ENCODE measurements around the gene DBF4.
"Not testable (repeated sequence)": the region's sequence is repeated elsewhere in the genome, so short reads cannot be mapped to it uniquely, and the experiment has no call there.

DBF4 gene

DNA sequence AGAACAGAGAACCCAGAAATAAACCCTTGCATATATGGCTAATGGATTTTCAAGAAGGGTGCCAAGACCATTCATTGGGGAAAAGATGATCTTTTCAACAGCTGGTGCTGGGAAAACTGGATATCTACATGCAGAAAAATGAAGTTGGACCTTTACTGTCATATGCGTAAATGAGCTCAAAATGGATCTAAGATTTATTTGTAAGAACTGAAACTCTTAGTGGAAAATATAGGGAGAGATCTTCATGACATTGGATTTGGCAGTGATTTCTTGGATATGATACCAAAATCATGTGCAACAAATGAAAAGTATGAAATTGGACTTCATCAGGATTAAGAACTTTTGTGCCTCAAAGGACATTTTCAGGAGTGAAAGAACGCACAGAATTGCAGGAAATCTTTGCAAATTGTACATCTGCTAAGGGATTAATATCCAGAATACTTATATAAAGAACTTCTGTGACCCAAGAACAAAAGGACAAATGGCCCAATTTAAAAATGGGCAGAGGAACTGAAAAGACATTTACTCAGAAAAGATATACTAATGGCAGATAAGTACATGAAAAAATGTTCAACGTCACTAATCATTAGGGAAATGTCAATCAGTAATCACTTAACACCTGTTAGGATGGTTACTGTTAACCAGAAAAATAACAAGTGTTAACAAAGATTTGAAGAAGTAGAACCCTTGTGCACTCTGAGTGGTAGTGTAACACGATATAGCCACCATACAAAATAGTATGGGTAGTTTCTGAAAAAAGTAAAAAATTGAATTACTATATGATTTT, 6.1 kb downstream of the DBF4 start:
- DNase-seq (ENCODE audit: low read depth in 2 of 2): no peak

DNA sequence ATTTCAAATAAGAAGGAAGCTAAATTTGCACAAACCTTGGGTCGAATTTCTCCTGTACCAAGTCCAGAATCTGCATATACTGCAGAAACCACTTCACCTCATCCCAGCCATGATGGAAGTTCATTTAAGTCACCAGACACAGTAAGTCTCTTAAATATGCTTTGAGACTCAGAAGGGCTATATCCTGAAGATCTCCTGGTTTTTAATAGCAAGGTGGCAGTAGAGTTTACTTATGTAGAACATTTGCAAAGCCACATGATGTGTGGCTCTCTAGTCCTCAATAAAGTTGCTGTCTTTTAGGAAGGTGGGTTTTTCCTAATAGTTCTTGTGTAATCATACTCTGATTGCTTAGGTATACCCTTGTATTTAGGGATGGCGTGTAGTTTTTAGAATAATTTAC, 8.7 kb downstream of the DBF4 start:
- DNase-seq (ENCODE audit: low read depth in 2 of 2): no peak

DNA sequence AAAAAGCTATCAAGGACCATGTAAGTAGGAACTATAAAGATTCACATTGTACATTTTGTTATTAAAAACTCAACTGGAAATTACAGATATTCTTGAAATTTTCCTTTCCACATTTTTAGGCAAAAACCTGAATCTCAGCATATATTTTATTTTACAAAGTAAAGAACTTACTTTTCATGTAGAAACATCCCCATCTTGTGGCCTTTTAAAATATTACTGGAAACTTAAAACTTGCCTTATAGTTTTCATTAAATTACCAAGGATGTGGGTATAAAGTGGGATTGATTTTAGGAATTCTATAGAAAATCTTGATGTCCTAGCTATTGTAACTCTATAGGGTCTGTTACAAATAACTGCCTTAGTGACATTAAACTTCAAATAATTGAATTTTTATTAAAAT, 10.6 kb downstream of the DBF4 start:
- DNase-seq (ENCODE audit: low read depth in 2 of 2): no peak

DNA sequence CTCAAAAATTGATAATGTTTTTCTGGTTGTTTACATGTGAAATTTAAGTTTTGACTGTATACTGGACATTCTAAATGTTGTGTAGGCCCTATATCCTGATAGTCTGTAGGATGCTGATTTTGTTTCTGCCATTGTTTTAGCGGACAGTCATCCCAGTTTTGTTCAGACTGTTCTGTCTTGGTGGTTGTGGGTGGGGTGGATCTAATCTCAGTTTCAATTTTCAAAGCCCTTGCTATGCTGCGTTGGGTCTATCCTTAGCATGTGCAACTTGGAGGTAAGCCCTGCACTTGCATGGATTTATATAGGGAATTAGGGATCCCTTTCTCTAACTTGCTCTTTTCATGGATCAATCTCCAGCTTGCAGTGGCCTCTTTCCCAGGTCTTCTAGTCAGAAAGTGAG, 19.1 kb downstream of the DBF4 start:
- DNase-seq (ENCODE audit: low read depth in 2 of 2): no peak

DNA sequence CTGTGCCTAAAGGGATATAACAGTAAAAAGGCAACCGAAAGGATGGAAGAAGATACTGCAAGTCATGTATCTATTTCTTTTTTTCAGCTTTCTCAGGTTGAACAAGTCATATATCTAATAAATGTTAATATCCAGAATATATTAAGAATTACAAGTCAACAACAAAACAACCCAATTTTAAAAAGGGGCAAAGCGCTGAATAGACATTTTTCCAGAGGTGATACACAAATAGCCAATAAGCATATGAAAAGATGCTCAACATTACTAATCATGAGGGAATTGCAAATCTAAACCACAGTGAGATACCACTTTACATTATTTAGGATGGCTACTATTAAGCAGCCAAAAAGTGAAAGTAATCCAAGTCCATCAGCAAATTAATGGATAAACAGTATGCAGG, 23.0 kb downstream of the DBF4 start:
- no peak for DNase-seq (ENCODE audit: low read depth in 2 of 2)

DNA sequence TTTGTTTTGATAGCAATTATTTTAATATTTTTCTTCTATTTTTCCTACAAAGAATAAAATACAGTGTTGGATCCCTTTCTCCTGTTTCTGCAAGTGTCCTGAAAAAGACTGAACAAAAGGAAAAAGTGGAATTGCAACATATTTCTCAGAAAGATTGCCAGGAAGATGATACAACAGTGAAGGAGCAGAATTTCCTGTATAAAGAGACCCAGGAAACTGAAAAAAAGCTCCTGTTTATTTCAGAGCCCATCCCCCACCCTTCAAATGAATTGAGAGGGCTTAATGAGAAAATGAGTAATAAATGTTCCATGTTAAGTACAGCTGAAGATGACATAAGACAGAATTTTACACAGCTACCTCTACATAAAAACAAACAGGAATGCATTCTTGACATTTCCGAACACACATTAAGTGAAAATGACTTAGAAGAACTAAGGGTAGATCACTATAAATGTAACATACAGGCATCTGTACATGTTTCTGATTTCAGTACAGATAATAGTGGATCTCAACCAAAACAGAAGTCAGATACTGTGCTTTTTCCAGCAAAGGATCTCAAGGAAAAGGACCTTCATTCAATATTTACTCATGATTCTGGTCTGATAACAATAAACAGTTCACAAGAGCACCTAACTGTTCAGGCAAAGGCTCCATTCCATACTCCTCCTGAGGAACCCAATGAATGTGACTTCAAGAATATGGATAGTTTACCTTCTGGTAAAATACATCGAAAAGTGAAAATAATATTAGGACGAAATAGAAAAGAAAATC, 31.0 kb downstream of the DBF4 start:
- DNase-seq (ENCODE audit: low read depth in 2 of 2): not testable (repeated sequence)

DNA sequence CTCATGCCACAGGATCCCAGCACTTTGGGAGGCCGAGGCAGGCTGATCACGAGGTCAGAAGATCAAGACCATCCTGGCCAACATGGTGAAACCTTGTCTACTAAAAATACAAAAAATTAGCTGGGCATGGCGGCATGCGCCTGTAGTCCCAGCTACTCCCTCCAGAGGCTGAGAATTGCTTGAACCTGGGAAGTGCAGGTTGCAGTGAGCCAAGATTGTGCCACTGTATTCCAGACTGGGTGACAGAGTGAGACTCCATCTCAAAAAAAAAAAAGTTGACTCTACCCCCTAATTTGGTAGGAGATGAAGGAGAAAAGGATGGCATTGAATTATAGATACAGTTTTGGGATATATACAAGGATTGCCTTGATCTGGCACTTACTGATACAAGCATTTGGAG, 32.5 kb downstream of the DBF4 start:
- not testable (repeated sequence) for DNase-seq (ENCODE audit: low read depth in 2 of 2)

DNA sequence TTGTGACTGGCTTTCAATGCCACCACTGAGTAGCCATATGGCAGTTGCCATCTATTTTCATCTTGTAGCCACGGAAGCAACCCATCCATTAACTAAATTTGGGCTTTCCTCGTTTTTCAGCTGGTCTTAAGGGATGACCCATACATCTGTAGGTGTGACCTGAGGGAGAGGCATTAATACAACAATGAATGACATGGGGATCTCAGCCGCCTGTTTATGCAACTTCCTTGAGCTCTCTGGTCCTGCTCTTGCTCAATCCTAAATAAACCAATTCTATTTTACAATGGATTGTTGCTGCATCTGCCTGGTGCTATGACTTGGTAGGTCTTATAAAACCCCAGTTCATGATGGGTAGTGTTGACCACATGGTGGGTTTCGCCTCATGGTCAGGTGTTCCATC, 35.8 kb downstream of the DBF4 start:
- DNase-seq (ENCODE audit: low read depth in 2 of 2): no peak

DNA sequence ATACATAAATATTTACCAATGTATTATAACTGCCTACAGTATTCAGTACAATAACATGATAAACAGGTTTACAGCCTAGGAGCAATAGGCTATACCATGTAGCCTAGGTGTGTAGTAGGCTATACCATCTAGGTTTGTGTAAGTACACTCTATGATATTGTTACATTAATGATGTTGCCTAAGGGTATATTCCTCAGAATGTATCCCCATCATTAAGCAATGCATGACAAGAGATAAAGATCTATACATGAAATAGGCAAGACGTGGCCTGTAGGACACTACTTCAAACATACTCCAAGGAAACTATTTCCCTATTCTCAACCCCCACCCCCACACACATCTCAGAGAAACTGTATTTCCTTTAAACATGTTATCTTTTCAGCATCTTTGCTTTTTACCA, 42.4 kb downstream of the DBF4 start:
- DNase-seq (ENCODE audit: low read depth in 2 of 2): no peak

DNA sequence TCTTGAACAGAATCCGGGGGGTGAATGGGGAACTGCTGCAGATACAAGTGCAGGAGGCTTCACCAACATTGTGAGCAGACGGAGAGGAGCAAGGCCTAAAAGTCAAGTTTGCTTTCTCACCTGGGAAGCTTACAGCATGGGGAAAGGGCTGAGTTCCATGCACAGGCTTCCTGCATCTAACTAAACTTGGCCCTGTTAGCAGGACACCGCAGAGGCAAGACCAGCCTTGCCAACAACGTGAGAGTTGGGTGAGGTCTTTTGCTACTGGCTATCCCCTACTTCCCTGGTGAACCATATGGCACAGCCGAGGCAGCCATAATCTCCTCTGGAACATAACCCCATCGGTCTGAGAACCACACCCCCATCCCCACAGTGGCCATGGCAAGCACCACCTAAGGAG, 43.6 kb downstream of the DBF4 start:
- no peak for DNase-seq (ENCODE audit: low read depth in 2 of 2)

DNA sequence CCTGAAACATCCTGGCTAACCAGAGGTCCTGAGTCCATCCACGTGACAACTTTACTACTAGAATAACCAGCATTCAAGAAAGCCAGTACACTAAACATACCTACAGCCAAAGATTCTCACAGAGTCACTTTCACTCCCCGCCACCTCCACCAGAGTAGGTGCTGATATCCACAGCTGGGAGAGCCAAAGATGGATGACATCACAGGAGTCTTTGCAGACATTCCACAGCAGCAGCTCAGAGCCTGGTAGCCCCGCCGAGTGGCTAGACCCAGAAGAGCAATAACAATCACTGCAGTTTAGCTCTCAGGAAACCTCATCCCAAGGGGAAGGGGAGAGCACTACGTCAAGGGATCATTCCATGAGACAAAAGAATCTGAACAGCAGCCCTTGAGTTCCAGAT, 44.3 kb downstream of the DBF4 start:
- no peak for DNase-seq (ENCODE audit: low read depth in 2 of 2)

DNA sequence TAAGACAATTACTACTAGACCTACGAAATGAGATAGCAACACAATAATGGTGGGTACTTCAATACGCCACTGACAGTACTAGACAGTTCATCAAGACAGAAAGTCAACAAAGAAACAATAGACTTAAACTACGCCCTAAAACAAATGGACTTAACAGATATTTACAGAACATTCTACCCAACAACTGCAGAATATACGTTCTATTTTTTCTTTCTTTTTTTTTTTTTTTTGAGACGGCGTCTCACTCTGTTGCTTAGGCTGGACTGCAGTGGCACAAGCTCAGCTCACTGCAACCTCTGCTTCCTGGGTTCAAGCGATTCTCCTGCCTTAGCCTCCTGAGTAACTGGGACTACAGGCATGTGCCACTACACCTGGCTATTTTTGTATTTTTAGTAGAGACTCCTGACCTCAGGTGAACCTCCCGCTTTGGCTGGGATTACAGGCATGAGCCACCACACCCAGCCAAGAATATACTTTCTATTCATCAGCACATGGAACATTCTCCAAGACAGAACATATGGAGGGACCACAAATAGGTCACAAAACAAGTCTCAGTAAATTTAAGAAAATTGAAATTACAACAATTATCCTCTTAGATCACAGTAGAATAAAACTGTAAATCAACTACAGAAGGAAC, 46.6 kb downstream of the DBF4 start:
- not testable (repeated sequence) for DNase-seq (ENCODE audit: low read depth in 2 of 2)

DNA sequence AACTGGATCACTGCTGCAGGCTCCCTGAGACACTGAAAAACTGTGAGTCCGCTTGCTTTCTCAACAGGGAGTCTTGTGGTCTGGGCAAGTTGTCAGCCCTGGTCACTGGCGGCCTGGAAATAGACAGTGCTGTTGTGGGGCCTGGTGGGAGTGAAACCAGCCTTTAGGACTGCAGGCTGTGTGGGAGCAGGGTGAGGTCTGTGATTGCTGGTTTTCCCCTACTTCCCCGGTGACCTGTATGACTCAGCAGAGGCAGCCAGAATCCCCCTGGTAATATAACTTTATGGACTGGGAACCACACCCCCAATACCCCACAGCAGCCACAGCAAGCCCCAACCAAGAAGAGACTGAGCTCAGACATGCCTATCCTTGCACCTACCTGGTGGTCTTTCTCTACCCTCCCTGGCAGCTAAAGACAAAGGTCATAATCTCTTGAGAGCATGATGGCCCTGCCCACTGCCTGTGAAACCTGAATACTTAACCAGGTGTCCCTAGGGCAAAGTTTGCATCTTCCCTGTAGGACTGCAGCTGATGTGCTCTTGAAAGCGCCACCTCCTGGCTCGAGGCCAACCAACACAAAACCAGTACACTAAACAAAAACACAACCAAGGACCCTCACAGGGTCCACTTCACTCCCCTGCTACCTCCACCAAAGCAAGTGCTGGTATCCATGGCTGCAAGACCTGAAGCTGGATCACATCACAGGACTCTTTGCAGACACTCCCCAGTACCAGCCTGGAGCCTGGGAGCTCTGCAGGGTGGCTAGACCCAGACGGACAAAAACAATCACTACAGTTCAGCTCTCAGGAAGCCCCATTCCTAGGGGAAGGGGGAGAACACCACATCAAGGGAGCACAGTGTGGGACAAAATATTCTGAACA, 50.5 kb downstream of the DBF4 start:
- no peak for DNase-seq (ENCODE audit: low read depth in 2 of 2)

DNA sequence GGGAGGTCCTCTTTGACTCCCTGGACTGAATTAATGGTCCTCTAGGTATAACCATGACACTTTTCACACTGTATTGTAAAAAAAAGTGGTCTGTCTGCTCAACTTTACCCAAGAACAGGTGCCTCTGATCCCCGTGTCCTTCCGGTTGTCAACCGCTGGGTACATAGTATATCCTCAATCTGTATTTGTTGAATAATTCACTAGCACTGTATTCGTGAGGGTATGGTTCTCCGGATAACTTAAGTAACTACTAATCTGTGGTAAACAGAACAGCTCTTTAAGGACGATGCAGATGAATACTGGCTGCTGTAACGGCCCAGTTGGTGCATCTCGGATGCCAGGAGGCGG, 57.3 kb downstream of the DBF4 start:
- no peak for DNase-seq (ENCODE audit: low read depth in 2 of 2)

DNA sequence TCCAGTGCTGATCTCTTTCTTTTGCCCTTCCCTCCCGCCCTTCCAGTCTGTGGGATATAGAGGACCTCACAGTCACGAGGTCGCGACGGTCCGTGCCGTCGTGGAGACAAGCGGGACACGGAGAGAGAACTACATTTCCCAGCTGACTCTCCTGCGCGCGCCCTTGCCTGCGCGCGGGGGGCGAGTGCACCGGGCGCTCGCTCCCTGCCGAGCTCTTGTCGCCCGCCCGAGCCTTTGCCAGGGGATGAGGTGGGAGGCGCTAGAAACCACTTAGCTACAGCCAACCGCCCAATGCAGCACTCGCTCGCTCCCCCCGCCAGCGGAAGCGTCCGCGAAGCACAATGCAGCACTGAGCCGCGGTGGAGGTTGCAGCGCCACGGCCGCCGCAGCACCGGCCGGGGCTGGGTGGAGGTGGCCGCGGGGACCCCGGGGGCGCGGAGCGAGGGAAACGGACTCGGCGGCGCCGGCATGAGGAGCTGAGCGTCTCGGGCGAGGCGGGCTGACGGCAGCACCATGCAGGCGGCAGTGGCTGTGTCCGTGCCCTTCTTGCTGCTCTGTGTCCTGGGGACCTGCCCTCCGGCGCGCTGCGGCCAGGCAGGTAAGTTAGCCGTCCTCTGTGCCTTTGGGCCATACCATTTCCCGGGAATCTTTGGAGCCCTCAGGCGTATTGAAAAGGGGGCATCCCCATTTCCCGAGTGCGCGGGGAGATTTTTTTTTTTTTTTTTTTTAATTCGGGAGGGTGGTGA, 57.8 kb downstream of the DBF4 start, which contains the start of gene ADAM22:
TSS of gene ADAM22 (plus strand) at position 299 of the 746 bp plus-strand sequence. CDS start at position 514, 215 bp downstream.
- peak; percentile 62 to 69 for DNase-seq (ENCODE audit: low read depth in 2 of 2)

DNA sequence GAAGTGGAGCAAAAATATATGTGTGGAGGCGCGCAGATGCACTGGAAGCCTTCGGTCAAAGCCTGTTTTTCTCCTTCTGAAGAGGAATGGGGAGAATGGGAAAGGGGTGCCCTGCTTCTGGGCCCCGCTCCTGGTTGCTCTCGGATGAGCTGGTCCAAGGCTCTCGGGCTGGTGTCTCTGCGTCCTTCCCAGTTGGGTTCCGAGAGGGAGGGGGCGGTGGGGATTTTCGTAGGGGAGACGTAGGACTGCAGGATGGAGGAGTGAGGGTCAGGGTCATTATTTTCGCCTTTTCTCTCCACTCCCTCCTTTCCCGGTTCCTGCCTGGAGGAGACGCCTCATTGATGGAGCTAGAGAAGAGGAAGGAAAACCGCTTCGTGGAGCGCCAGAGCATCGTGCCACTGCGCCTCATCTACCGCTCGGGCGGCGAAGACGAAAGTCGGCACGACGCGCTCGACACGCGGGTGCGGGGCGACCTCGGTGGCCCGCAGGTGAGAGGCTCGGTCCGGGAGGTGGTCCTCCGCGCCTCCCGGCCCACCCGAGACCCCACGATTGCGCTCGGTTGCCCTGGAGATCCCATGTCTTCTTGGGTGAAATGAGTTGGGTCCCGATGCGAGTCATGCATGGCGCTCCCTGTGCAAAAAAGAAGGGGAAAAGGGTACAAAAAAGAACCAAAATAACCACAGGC, 58.5 kb downstream of the DBF4 start:
- DNase-seq (ENCODE audit: low read depth in 2 of 2): peak in 1 of 2 donors; percentile 5

DNA sequence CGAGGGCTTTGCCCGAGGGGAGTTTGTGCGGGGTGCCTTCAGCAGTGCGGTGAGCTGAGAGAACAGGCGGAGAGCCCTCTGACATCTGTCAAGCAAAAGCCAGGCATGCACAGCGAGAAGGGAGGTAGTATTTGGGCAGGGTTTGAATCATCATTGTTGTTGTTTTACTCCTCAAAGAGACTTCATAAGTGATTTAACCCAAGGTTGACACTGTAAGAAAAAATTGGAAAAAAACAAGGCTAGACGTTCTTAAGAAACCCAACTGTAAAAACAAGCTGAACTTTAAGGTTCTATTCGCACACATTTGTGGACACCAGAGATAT, 59.1 kb downstream of the DBF4 start:
- DNase-seq (ENCODE audit: low read depth in 2 of 2): no peak

DNA sequence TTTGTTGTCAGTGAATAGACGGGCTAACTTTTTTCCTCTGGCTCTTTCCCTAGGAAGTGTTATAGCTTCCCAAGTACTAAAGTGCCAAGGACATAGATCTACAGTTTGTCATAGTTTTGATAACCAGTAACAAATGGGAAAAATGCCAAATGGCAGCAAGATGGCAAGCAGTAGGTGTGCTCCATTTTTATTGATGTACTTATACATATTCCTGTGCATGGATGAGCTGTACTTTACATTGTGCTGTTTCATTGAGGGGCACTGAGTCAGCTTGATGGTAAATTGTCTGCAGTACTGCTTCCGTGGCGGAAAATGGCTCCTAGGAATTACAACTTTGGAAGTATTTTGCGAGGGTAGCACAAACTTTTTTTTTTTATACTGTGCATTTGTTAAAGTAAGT, 64.8 kb downstream of the DBF4 start:
- no peak for DNase-seq (ENCODE audit: low read depth in 2 of 2)

DNA sequence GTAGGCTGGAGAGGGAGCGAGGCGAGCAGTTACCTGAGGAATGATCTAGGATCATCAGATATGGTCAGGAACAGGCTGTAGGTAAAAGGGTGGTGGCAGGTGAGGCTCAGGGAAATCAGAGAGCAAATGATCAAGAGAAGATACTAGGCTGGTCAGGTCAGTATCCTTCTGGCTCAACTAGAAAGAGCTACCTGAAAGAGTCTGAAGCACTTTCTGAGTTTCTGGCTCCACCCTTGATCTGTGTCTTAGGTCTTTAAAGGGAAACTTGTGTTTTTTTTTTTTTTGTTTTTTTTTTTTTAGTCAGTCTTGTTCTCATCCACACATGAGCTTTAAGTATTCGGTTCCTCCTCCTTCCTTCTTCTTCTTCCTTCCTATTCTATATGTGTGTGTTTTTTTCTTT, 68.3 kb downstream of the DBF4 start:
- DNase-seq (ENCODE audit: low read depth in 2 of 2): no peak

DNA sequence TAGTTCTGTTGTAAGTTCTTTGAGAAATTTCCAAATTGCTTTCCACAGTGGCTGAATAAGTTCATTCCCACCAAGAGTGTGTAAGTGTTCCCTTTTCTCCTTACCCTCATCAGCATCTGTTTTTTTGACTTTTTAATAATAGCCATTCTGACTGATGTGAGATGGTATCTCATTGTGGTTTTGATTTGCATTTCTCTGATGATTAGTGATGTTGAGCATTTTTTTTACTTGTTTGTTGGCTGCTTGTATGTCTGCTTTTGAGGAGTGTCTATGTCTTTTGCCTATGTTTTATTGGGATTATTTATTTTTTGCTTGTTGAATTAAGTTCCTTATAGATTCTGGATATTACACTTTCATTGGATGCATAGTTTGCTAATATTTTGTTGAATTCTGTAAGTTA, 69.6 kb downstream of the DBF4 start:
- not testable (repeated sequence) for DNase-seq (ENCODE audit: low read depth in 2 of 2)

DNA sequence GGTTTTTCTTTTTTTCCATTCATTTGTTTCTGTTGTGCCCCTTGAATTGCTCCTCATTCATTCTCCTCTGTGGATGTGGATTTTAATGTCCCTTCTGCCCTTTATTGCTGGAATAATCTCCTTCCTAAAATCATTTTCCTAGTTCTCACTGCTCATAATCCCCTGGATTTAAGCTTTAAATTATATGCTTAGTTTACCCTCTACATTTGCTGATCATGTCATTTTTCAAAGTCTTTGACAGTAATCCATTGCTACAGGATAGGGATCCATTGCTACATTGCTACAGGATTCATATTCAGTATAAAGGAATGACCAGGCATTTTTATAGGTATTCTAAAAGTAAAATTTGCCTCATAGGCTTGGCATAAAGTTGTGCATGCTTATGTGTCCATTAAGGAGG, 72.1 kb downstream of the DBF4 start:
- no peak for DNase-seq (ENCODE audit: low read depth in 2 of 2)
